ENCODE results near the gene TENM3. TPM values are rescaled to one million over a fixed set of nuclear protein-coding genes. Genes with fewer than 3 reads are reported as not detected.

TENM3 gene
- total RNA-seq, 2 donors from 2014 or later = 21.4 to 52.3 TPM

- TF ChIP-seq CTCF (IDR thresholded peaks at IDR 0.05) (no peak), POLR2AphosphoS5 (IDR thresholded peaks at IDR 0.05) (no peak)
- no peak for DNase-seq (ENCODE audit: low spot score)
Observed at GRCh38 chr4:182704948-182705347, 461.7 kb downstream of the TENM3 start.

GRCh38 chr4:182705389-182705788 is 462.2 kb downstream of the TENM3 start:
- Histone ChIP-seq H3K27ac (no peak overlapping the region), H3K4me3 (no peak overlapping the region), H3K27me3 (replicated peaks; ENCODE audit: insufficient read depth) (no peaks in the 10 kb centered on the region), H3K9me3 (no peaks in the 10 kb centered on the region), H3K4me1 (replicated peaks) (no peaks in the 10 kb centered on the region), H3K36me3 (no peaks in the 10 kb centered on the region)
- TF ChIP-seq POLR2AphosphoS5 (IDR thresholded peaks at IDR 0.05) (no peak), POLR2A (IDR thresholded peaks at IDR 0.05) (no peak), CTCF (IDR thresholded peaks at IDR 0.05) (no peak)
- DNase-seq (ENCODE audit: low spot score) = no peak
- intact Hi-C loops (cut with DNase I) = no loop called here
- WGBS = 94% methylated on average over 11 of the region's 11 CpGs

More at GRCh38 chr4:182704948-182705347, 461.7 kb downstream of the TENM3 start:
- no peaks in the 10 kb centered on the region for H3K4me1 ChIP-seq (replicated peaks)
- no peaks in the 10 kb centered on the region for H3K9me3 ChIP-seq
- 88% methylated on average over 4 of the region's 4 CpGs for WGBS
- no peak overlapping the region for H3K27ac ChIP-seq
- H3K36me3 ChIP-seq = no peaks in the 10 kb centered on the region
- H3K4me3 ChIP-seq = no peak overlapping the region
- H3K27me3 ChIP-seq (replicated peaks; ENCODE audit: insufficient read depth) = no peaks in the 10 kb centered on the region
- intact Hi-C loops (cut with DNase I) = no loop called here

GRCh38 chr4:182711211-182711610 is 468.0 kb downstream of the TENM3 start:
- Histone ChIP-seq H3K27me3 (replicated peaks; ENCODE audit: insufficient read depth) (no peaks in the 10 kb centered on the region), H3K36me3 (no peaks in the 10 kb centered on the region), H3K9me3 (no peaks in the 10 kb centered on the region), H3K27ac (no peak overlapping the region), H3K4me3 (no peak overlapping the region), H3K4me1 (replicated peaks) (no peaks in the 10 kb centered on the region)
- 87% methylated on average over 2 of the region's 2 CpGs for WGBS
- intact Hi-C loops (cut with DNase I) = no loop called here
- DNase-seq (ENCODE audit: low spot score) = no peak
- no peak for TF ChIP-seq POLR2A (IDR thresholded peaks at IDR 0.05)
- TF ChIP-seq POLR2AphosphoS5 (IDR thresholded peaks at IDR 0.05) = no peak
- TF ChIP-seq CTCF (IDR thresholded peaks at IDR 0.05) = no peak

GRCh38 chr4:182715548-182715947 is 472.3 kb downstream of the TENM3 start:
- intact Hi-C loops (cut with DNase I) = no loop called here
- Histone ChIP-seq H3K27ac (no peak overlapping the region), H3K9me3 (no peaks in the 10 kb centered on the region), H3K4me3 (no peak overlapping the region), H3K36me3 (no peaks in the 10 kb centered on the region), H3K4me1 (replicated peaks) (no peaks in the 10 kb centered on the region), H3K27me3 (replicated peaks; ENCODE audit: insufficient read depth) (no peaks in the 10 kb centered on the region)
- no peak for TF ChIP-seq POLR2A (IDR thresholded peaks at IDR 0.05)
- TF ChIP-seq CTCF (IDR thresholded peaks at IDR 0.05) = no peak
- WGBS = 79% methylated on average over 3 of the region's 3 CpGs
- DNase-seq (ENCODE audit: low spot score) = no peak

GRCh38 chr4:182716192-182716591 is 473.0 kb downstream of the TENM3 start:
- TF ChIP-seq CTCF (IDR thresholded peaks at IDR 0.05) (no peak), POLR2A (IDR thresholded peaks at IDR 0.05) (no peak), POLR2AphosphoS5 (IDR thresholded peaks at IDR 0.05) (no peak)
- no peak for DNase-seq (ENCODE audit: low spot score)
- Histone ChIP-seq H3K4me1 (replicated peaks) (no peaks in the 10 kb centered on the region), H3K36me3 (no peaks in the 10 kb centered on the region), H3K27ac (no peak overlapping the region), H3K9me3 (no peaks in the 10 kb centered on the region), H3K4me3 (no peak overlapping the region), H3K27me3 (replicated peaks; ENCODE audit: insufficient read depth) (no peaks in the 10 kb centered on the region)
- intact Hi-C loops (cut with DNase I) = no loop called here
- WGBS = 89% methylated on average over 3 of the region's 3 CpGs
